ENCODE data around the gene MYO1F.

The MYO1F gene

GRCh38 chr19:8515317-8515716 is 61.9 kb downstream of the MYO1F start:
- no peak for TF ChIP-seq CTCF (IDR thresholded peaks at IDR 0.05)

- TF ChIP-seq CTCF (IDR thresholded peaks at IDR 0.05) = no peak
These were observed 63.3 kb downstream of the MYO1F start, which contains the start of gene ZNF414 for GRCh38 chr19:8513687-8514504. Gene ZNF414 (minus strand): TSS chr19:8514167. CDS start chr19:8514046, 121 bp downstream.

- no peak for TF ChIP-seq CTCF (IDR thresholded peaks at IDR 0.05)
These were observed 64.1 kb downstream of the MYO1F start for GRCh38 chr19:8513036-8513686.

- TF ChIP-seq CTCF (IDR thresholded peaks at IDR 0.05) = no peak
These were observed 64.9 kb downstream of the MYO1F start for GRCh38 chr19:8512115-8512967.

- TF ChIP-seq CTCF (IDR thresholded peaks at IDR 0.05) = peak; percentile 22; the same call in 1 of the 2 replicates
These were observed 65.6 kb downstream of the MYO1F start for GRCh38 chr19:8511573-8512101.

- TF ChIP-seq CTCF (IDR thresholded peaks at IDR 0.05) = no peak
These were observed 66.6 kb downstream of the MYO1F start for GRCh38 chr19:8510589-8511115.

All from LNCAP (cell line).